GM21367 (cell line): Measurements from ENCODE around the gene ERFL.

Source experiments
- ATAC-seq: cut with Tn5 transposase; IDR thresholded peaks from one replicate; pipeline ENCODE4 v1.9.1; 2021; ENCODE audit not compliant: unreplicated experiment

Gene ERFL

GRCh38 chr19:41861116-41861768, 67.0 kb downstream of the ERFL start:
- ATAC-seq = no peak

- no peak for ATAC-seq
Observed at GRCh38 chr19:41860419-41861115, 67.7 kb downstream of the ERFL start.

GRCh38 chr19:41859618-41860418, 68.4 kb downstream of the ERFL start, which contains the start of gene RPS19:
RPS19 (plus strand) TSS chr19:41860255; CDS start chr19:41860775, 520 bp downstream.
- peak; percentile 68 for ATAC-seq

- no peak for ATAC-seq
Observed at GRCh38 chr19:41859213-41859617, 69.0 kb downstream of the ERFL start.
